HG03354 (cell line): ENCODE results near the gene CCDC3.

Experiments
- ATAC-seq: cut with Tn5 transposase; IDR thresholded peaks from one replicate; pipeline ENCODE4 v1.9.1; 2021; ENCODE audit warnings: mild to moderate bottlenecking; ENCODE audit not compliant: unreplicated experiment, poor library complexity, severe bottlenecking

Gene CCDC3

GRCh38 chr10:12969951-12970350 is 31.6 kb downstream of the CCDC3 start:
- ATAC-seq = no peak

- ATAC-seq = no peak
Observed at GRCh38 chr10:12966067-12966466, 35.4 kb downstream of the CCDC3 start.

- ATAC-seq = no peak
Observed at GRCh38 chr10:12965571-12965970, 35.9 kb downstream of the CCDC3 start.

GRCh38 chr10:12962556-12962955 is 39.0 kb downstream of the CCDC3 start:
- ATAC-seq = no peak

GRCh38 chr10:12961416-12962205 is 39.9 kb downstream of the CCDC3 start:
- ATAC-seq = no peak

GRCh38 chr10:12960941-12961340 is 40.6 kb downstream of the CCDC3 start:
- no peak for ATAC-seq

GRCh38 chr10:12960334-12960898 is 41.1 kb downstream of the CCDC3 start:
- no peak for ATAC-seq

GRCh38 chr10:12958546-12959110 is 42.9 kb downstream of the CCDC3 start:
- no peak for ATAC-seq

GRCh38 chr10:12957081-12957480 is 44.4 kb downstream of the CCDC3 start:
- no peak for ATAC-seq

- ATAC-seq = no peak
Observed at GRCh38 chr10:12954866-12955265, 46.6 kb downstream of the CCDC3 start.

- no peak for ATAC-seq
Observed at GRCh38 chr10:12950583-12951128, 50.9 kb downstream of the CCDC3 start.

GRCh38 chr10:12949248-12949647 is 52.3 kb downstream of the CCDC3 start:
- no peak for ATAC-seq

GRCh38 chr10:12947741-12948140 is 53.8 kb downstream of the CCDC3 start:
- no peak for ATAC-seq

- no peak for ATAC-seq
Observed at GRCh38 chr10:12946372-12946771, 55.1 kb downstream of the CCDC3 start.

GRCh38 chr10:12945690-12946359 is 55.7 kb downstream of the CCDC3 start:
- ATAC-seq = no peak

- no peak for ATAC-seq
Observed at GRCh38 chr10:12944931-12945330, 56.6 kb downstream of the CCDC3 start.

GRCh38 chr10:12943425-12943824 is 58.1 kb downstream of the CCDC3 start:
- ATAC-seq = no peak

- ATAC-seq = no peak
Observed at GRCh38 chr10:12941966-12942365, 59.5 kb downstream of the CCDC3 start.

GRCh38 chr10:12940791-12941190 is 60.7 kb downstream of the CCDC3 start:
- ATAC-seq = no peak

- ATAC-seq = no peak
Observed at GRCh38 chr10:12938271-12938670, 63.2 kb downstream of the CCDC3 start.
